ENCODE results near the gene ITPR1. TPM values are rescaled to one million over a fixed set of nuclear protein-coding genes. Genes with fewer than 3 reads are reported as not detected.

Gene ITPR1
- total RNA-seq, 2 experiments from 2014 or later: 84.4 to 104 TPM

DNA sequence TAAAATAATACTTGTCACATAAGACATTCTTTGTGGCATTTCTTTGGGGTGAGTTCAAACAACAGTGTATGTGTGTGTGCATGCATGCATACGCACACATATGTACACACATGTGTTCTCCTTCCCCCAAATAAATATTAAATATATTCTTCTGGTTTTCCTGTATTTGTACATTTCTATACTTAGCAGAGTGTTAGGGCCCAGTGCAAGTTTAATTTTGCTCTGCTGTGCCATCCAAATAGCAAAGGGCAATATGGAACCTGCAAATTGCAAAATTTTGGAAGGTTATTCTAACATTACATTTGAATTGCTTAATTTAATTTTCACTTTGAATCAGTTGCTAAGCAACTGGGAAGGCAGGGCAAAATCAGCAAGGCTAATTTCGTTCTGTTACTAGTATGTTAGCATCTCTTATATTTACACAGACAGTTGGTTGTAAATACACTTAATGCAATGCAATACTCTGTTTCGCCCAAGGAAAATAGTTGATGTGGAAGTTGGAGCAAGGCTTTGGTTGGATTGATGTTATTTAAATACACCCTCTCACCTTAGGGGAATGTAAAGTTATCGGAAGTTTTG, 130.4 kb downstream of the ITPR1 start:
- H3K4me3 ChIP-seq (ENCODE audit: low read depth, low read length, poor library complexity, severe bottlenecking): no peak overlapping the region
- H3K9me2 ChIP-seq (ENCODE audit: insufficient read depth, low read length): no peaks in the 10 kb centered on the region
- no peaks in the 10 kb centered on the region for H3K9me3 ChIP-seq (ENCODE audit: low read length)
- H3K27ac ChIP-seq (ENCODE audit: low read depth, low read length, poor library complexity, severe bottlenecking): no peak overlapping the region
- intact Hi-C loops (cut with micrococcal nuclease; ENCODE audit: unreplicated experiment): no loop called here
- no peaks in the 10 kb centered on the region for H3K79me2 ChIP-seq (ENCODE audit: insufficient read depth, low read depth, low read length)
- CTCF ChIA-PET (ENCODE audit: unreplicated experiment): no interaction called here
- H3K4me2 ChIP-seq (ENCODE audit: low read length): no peak overlapping the region
- H4K20me1 ChIP-seq (ENCODE audit: insufficient read depth, low read length): no peaks in the 10 kb centered on the region
- H3K36me3 ChIP-seq (ENCODE audit: insufficient read depth, low read length): peaks cover 6% of the 10 kb centered on the region; the same call in 1 of the 2 replicates
- TF ChIP-seq EZH2phosphoT487 (IDR thresholded peaks at IDR 0.05; ENCODE audit: borderline replicate concordance, low read depth, low read length) (no peak), CTCF (conservative IDR thresholded peaks at IDR 0.05; ENCODE audit: low read length) (no peak)
- H2AFZ ChIP-seq (ENCODE audit: low read length): no peak overlapping the region
- no peaks in the 10 kb centered on the region for H3K4me1 ChIP-seq (ENCODE audit: insufficient read depth, low read length, poor library complexity, severe bottlenecking)
- BruUV-seq (replicated peaks): no TSS peak
- POLR2A ChIA-PET: interaction anchor here (0.6 kb wide), 1 partner anchor 298 kb away, joined by 3 read pairs; no protein-coding TSS in a partner anchor
- no peak for DNase-seq (ENCODE audit: low spot score)

DNA sequence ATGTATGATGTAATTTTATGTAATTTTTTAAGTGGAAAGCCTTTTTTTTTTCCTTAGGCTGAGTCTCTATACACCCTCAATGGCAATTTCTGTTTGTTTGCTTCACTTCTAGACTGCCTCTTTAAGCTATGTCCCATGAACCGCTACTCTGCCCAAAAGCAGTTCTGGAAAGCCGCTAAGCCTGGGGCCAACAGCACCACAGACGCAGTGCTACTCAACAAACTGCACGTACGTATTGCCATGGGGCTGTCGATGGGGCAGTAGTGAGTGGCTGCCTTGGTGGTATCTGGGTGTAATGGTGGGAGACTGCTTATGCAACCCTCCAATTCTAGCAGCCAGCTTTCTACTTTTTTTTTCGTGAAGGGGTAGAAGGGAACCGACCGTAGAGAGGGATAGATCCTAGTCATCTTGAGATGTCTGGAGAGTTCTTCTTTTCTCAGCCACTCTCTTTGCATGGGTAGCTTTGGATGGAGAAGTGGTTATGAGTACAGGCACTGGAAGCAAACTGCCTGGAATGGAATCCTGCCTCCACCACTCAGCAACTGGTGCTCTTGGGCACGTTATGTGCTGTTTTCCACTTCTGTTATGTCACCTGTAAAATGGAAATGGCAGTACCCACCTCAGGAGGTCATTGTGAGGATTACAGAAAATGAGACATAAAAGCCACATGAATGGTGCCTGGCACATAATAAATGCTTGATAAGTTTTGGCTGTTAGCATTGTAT, 134.7 kb downstream of the ITPR1 start:
- H2AFZ ChIP-seq (ENCODE audit: low read length): no peak overlapping the region
- no peaks in the 10 kb centered on the region for H3K9me2 ChIP-seq (ENCODE audit: insufficient read depth, low read length)
- no TSS peak for BruUV-seq (replicated peaks)
- no peaks in the 10 kb centered on the region for H3K79me2 ChIP-seq (ENCODE audit: insufficient read depth, low read depth, low read length)
- H3K4me3 ChIP-seq (ENCODE audit: low read depth, low read length, poor library complexity, severe bottlenecking): no peak overlapping the region
- no peaks in the 10 kb centered on the region for H4K20me1 ChIP-seq (ENCODE audit: insufficient read depth, low read length)
- H3K9me3 ChIP-seq (ENCODE audit: low read length): no peaks in the 10 kb centered on the region
- CTCF ChIA-PET (ENCODE audit: unreplicated experiment): no interaction called here
- TF ChIP-seq EZH2phosphoT487 (IDR thresholded peaks at IDR 0.05; ENCODE audit: borderline replicate concordance, low read depth, low read length) (no peak), CTCF (conservative IDR thresholded peaks at IDR 0.05; ENCODE audit: low read length) (no peak)
- intact Hi-C loops (cut with micrococcal nuclease; ENCODE audit: unreplicated experiment): no loop called here
- no peak overlapping the region for H3K27ac ChIP-seq (ENCODE audit: low read depth, low read length, poor library complexity, severe bottlenecking)
- no peaks in the 10 kb centered on the region; the same call in 1 of the 2 replicates for H3K36me3 ChIP-seq (ENCODE audit: insufficient read depth, low read length)
- no peak for DNase-seq (ENCODE audit: low spot score)
- no peak overlapping the region for H3K4me2 ChIP-seq (ENCODE audit: low read length)
- POLR2A ChIA-PET: interaction anchor here (0.7 to 1.5 kb wide), 3 partner anchors 9 to 285 kb away, joined by 3 read pairs; no protein-coding TSS in a partner anchor
- no peaks in the 10 kb centered on the region for H3K4me1 ChIP-seq (ENCODE audit: insufficient read depth, low read length, poor library complexity, severe bottlenecking)
